Activated T-cell treated with anti-CD3 and anti-CD28 coated beads, Interleukin-2, amount 50 U/mL, for 1 hour (primary cell): ENCODE data around the gene GRAP.

ENCODE experiments used
- DNase-seq: peaks from one replicate; pipeline ENCODE4 v3.0.0-alpha.2; 2020

Gene GRAP

GRCh38 chr17:19001907-19002590 is 44.7 kb downstream of the GRAP start:
- DNase-seq: no peak

- DNase-seq: no peak
These were observed 46.0 kb downstream of the GRAP start for GRCh38 chr17:19000531-19001325.

- DNase-seq: no peak
These were observed 46.8 kb downstream of the GRAP start for GRCh38 chr17:18999911-19000310.

- no peak for DNase-seq
These were observed 47.4 kb downstream of the GRAP start for GRCh38 chr17:18999394-18999793.

GRCh38 chr17:18997650-18998196 is 49.0 kb downstream of the GRAP start:
- no peak for DNase-seq

- no peak for DNase-seq
These were observed 50.3 kb downstream of the GRAP start for GRCh38 chr17:18996458-18996857.

GRCh38 chr17:18995220-18995619 is 51.5 kb downstream of the GRAP start:
- DNase-seq: no peak

GRCh38 chr17:18994631-18995030 is 52.1 kb downstream of the GRAP start:
- no peak for DNase-seq

GRCh38 chr17:18993905-18994526 is 52.7 kb downstream of the GRAP start:
- DNase-seq: no peak

- DNase-seq: peak; percentile 46
These were observed 54.2 kb downstream of the GRAP start for GRCh38 chr17:18992454-18993130.

GRCh38 chr17:18991531-18992315 is 55.0 kb downstream of the GRAP start:
- no peak for DNase-seq

- DNase-seq: no peak
These were observed 56.4 kb downstream of the GRAP start for GRCh38 chr17:18990331-18990730.

GRCh38 chr17:18988546-18989173 is 58.1 kb downstream of the GRAP start:
- DNase-seq: no peak

GRCh38 chr17:18987862-18988545 is 58.8 kb downstream of the GRAP start:
- DNase-seq: no peak

GRCh38 chr17:18987230-18987610 is 59.5 kb downstream of the GRAP start:
- DNase-seq: no peak

GRCh38 chr17:18986541-18987229 is 60.1 kb downstream of the GRAP start:
- DNase-seq: no peak

GRCh38 chr17:18985475-18985874 is 61.3 kb downstream of the GRAP start:
- no peak for DNase-seq

- no peak for DNase-seq
These were observed 62.3 kb downstream of the GRAP start for GRCh38 chr17:18984273-18985114.

GRCh38 chr17:18981642-18982424 is 64.9 kb downstream of the GRAP start:
- DNase-seq: no peak
